Inferior parietal cortex (tissue), 1 donor: ENCODE data around the gene HID1.
A peak's percentile ranks its signal among the peaks of the same experiment; 100 is the strongest.
"Not testable (repeated sequence)": the region's sequence is repeated elsewhere in the genome, so short reads cannot be mapped to it uniquely, and the experiment has no call there.

Experiments used
- DNase-seq: peaks from one replicate; pipeline ENCODE4 v3.0.0-alpha.2; 2016; ENCODE audit errors: extremely low spot score

HID1 gene

DNA sequence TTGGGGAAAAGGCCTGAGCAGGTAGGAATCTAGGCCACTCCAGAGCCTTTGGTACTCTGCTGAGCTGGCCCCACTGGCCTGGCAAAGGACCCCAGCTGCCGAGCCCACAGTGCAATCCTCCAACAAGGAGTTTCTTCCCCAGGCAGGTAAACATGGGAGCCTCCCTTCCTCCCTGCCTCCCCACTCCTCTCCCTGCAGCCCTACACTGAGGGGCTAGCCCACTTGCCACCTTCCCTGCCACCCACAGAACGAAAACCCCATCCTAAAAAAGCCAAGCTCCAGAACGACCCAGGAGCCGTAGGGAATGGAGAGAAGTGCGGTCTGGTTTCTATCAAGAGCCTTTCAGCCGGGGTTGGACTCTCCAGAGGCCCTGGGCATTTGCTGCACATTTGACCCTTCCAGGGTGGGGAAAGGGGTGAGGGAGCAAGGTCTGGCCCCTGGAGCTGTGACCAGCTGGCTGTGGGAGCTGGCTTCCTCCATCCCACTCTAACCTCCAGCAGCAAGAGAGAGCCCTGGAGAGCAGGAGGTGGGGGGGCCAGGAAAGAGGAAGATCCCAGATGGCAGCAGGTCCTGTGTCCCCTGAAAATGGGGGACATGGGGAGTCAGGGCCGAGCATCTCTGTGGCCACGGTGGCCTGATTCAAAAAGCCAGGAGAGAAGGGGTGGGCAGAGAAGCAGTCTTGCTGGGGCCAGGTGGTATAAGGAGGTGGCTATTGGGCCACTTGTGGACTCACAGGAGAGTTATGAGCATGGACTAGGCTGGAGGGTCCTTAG is 1.3 kb downstream of the HID1 start:
- no peak for DNase-seq

DNA sequence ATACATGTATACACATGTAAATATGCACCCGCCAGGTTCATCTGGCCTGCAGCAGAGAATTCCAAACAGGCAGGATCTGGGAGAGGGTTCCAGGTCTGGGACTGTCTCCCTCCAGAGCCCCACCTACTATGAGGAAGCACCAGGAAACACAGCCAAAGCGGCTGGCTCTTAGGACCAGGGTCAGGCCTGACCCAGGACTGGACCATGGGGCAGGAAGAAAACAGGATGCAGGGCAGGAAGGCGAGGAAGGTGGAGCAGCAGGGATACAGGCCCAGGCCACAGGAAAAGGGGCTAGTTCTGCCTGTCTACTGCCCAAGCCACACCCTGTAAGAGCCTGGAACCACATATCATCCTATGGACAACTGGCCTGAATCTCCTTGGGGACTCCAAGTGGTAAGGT is 2.2 kb downstream of the HID1 start:
- no peak for DNase-seq

DNA sequence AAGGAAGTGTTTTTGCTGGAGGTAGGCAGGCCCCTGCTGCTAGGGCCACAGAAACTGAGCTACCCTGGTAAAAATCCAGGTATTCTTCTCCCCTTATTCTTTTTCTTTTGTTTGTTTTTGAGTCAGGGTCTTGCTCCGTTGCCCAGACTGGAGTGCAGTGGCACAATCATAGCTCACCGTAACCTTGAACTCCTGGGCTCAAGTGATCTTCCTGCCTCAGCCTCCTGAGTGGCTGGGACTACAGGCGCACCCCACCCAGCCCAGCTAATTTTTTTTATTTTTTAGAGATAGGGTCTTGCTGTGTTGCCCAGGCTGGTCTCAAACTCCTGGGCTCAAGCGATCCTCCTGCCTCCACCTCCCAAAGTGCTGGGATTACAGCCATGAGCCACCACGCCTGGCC is 3.1 kb downstream of the HID1 start:
- not testable (repeated sequence) for DNase-seq

DNA sequence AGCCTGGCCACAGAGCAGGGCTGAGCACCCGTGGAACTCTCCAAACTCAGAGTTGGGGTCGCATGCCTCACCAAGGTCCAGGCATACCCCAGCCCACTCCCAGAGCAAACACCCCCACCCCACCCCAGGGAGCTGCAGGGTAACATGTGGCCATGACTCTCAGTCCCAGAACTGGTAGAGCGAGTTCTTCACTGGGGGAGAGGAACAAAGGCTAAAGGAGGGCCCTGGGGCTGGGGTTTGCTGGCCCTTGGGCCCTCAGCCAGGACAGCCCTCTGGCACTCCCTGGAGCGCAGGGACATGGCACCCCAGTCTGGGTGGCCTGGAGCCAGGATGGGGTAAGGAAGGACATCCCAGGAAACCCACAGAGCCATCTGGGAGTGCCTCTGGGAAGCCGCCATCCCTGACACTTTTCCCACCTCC is 4.2 kb downstream of the HID1 start:
- no peak for DNase-seq

DNA sequence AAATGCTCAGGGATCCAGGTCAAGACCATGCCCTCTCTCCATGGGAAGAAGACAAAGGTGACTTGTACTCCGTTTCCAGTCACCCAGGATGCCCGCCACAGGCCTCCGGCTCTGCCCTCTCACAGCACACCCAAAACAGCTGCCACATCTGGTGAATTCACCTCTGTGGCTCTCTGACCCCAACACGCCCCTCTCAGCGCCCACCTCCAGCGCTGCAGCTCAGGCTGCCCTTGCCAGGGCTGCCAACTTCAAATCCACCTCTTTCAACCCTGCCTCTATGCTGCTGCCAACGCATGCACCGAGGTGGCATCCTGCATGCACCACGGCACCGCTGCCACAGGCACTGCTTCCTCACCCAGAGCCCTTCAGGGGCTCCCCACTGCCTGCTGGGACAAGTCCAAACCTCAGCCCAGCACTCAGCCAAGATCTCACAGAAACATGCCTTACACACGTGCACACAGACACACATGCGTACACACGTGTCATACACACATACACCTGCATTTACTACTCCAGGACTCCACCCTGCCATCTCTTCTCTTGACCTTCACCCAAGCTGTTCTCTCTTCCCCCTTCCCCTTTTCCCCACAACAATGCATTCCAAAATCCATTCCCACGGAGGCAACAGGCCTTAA is 7.5 kb downstream of the HID1 start:
- no peak for DNase-seq

DNA sequence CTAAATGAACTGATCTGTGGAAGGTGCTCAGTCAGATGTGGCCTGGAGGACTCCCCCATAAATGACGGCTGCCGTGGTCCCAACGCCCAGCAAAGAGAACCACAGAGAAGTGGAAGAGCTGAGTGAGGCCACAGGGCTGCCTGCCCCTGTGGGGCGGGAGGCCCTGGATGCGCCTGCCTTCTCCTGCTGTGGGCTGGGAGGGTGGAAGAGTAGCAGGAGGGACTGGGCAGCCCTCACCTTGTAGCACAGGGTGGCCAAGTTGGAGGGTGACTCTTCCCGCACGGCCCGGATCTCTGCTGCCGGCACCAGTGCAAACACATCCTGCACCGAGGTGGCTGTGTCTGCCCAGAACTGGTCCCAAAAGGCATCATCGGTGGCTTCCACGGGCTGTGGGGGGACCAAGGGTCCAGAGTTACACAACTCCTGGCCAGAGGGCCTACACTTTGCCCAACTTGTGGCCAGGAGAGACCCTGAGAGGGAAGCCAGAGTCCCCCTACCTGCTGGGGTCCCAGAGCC is 8.3 kb downstream of the HID1 start:
- no peak for DNase-seq

DNA sequence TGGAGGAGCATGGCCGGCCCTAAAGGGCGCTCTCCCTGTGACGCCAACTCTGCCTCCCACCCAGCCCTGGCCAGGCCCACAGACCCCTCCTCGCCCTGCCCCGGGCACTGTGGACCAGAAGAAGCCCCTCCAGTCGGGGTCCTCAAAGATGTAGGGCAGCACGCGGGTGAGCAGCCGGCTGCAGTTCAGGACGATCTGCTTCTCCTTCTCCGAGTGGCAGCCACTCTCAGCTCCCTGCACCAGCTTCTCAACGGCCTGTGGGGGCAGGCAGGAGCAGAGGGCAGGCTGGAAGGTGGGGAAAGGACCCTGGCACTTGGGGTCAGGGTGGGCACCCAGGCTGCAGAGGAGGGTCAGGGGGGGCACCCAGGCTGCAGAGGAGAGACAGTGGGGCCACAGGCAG is 8.9 kb downstream of the HID1 start:
- DNase-seq, result no peak

DNA sequence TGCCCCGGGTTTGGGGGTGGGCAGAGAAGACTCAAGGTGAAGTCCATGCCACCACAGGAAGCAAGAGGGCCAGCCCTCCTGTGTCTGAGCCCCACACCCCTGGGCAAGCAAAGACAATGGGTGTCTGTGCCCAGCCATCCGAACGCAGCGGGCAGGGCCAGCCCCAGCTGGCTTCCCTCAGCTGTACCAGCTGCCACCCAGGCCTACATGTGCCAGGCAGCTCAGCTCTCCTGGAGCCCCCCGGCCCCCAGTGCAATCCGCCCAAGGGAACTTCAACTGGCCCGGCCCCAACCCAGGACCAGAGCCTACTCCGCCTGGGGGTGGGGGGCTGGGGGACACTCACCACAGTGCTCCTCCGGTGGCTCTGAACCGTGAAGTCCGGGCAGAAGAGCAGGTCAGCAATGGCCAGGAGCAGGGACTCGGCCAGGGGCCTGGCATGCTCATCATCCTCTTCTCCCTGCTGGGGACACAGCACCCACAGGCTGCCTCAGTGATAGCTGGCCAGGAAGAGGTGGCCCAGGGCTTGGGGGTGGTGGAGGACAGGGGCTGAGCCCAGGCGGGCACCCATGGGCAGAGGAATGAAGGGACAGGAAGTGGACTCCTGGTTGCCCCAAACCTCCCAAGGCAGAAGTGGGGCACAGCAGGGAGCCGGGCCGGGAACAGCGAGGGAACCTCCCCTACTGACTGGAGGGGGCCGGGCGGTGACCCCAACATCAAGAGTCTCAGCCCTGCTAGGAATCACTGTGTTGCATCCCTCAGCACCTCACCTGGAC is 9.8 kb downstream of the HID1 start:
- DNase-seq, result peak; percentile 32

DNA sequence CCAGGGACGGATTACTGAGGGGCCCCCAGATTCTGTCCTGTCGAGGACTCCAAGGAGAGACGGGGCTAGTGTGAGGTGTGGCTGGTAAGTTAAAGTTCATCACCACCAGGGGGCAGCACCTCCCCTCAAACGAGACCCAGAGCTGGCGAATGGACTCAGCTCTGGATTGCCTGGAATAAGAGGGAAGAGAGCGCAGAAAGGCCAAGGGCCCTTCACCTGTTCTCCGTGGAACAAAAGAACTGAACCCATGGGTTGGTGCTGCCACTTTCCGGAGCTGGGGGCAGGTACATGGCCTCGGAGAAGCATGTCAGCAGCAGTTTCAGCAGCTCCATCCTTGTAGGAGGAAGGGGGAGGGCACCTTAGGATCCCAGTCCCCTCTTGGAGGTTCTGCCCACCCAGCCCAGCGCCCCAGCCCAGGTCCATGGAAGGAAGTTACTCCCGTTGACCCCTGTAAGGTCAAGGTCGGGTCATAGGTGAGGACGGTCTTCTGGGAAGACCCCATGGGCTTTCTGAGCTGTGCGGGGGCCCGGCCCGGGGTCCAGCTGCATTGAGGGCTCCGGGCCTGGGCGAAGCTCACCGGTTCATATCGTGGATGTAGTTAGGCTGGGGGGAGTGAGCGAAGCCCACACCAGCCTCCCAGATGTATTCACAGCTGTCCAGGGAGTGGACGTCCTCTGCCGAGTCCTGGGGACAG is 10.8 kb downstream of the HID1 start:
- peak; percentile 93 for DNase-seq

DNA sequence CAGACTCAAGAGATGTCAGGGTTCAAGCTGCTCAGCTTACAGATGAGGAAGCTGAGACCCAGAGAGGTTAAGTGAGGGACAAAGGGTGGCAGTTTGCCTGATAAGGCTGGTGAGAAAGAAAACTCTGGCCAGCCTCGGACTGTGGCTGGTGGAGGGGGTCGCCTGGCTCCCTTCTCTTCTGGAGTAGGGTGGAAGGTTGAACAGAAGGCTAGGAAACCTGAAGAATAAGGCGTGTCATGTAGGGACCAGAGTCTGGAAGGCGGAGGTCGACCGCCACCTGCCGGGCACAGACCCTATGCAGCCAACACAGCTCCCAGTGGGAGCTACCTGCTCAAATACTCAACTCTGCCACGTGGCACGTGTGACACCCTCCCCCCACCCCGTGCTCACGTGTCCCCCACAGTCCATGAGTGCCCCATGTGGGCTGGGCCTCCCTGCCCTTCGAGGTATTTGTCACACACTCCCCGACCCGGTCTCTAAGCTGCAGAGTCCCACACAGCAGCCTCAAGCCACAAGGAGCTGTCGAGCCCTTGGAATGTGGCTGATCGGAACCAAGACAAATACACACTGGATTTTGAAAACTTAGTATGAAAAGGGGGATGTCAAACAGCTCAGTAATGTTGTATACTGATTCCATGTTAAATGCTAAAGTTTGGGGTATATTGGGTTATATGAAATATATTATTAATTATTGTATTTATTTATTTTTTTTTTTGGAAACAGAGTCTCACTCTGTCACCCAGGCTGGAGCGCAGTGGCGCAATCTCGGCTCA is 11.8 kb downstream of the HID1 start:
- DNase-seq, result no peak

DNA sequence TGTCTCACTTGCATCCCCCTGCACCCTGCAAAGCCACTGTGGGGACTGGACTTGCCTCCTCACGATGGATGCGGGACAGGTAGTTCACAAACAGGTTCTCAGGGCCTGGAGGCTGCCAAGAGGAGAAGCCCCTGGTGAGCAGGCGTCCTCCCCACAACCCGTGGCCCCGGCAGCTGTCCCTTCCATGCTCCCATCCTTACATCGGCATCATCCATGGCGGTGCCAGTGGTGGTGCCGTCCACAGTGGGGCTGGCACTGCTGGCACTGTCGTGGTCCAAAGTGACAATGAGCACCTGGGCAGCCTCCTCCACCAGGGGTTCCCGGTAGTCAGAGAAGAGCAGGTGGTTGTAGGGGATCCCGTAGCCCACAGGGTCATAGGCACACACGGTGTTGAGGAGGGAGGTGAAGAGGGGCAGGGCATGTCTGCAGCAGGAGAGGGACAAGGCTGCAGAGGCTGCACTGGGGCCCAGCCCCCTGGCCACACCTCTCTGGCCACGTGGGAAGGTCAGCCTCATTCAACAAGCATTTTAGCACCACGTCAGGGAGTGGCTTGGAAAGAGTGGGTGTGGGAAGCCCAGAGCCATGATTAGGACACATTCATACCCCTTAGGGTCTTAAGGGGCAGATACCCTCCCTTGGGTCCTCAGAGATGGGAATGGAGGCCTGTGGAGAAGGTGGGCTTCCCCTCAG is 12.6 kb downstream of the HID1 start:
- DNase-seq, result no peak

DNA sequence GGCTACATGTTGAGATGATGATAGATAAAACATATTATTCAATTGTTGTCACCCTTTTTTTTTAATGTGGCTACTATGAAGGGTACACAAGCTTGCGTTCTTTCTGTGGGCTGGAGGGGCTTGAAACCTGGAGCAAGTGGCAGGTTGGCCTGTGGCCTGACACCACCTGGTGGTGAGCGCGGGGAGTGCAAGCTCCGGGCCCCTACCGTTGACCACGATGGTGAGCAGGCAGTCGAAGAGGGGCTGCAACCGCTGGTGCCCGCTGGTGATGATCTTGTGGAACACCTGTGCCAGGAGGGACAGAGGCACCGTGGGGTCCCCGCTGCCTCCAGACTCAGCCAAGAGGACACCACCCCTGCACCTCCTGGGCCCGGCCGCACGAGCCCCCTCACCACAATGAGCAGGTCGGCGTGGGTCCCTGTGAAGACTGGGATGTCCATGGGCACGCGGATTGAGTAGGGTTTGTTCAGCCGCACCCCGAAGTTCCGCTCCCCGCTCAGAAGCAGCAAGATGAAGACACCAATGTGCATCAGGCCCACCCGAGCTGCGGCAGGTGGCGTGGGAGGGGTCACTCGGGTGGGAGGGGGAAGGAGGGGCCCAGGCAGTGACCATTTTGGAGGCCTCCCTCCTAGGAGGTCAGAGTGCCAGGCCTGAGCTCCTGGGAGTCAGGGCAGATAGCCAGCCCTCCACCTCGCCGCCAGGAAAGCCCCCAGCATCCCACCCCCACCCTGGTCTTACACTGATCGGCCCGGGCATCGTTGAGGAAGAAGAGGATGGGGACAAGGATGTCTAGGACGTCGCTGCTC is 14.4 kb downstream of the HID1 start:
- peak; percentile 51 for DNase-seq

DNA sequence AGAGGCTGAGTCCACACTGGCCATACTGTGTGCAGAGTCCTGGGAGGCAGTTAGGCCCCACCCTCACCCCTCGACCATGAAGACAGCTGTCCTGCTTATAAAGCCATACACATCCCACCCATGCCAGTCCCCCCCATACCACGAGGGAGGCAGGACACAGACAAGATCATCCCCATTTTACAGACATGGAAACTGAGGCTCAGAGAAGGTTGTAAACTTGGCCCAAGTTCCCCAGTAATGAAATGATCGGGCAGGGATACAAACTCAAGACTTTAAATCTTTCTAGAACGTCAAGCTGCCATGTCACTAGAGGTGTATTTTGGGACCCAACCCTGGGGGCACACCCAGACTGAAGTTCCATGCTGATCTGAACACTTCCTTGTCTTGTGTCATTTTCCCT is 16.5 kb downstream of the HID1 start:
- no peak for DNase-seq

DNA sequence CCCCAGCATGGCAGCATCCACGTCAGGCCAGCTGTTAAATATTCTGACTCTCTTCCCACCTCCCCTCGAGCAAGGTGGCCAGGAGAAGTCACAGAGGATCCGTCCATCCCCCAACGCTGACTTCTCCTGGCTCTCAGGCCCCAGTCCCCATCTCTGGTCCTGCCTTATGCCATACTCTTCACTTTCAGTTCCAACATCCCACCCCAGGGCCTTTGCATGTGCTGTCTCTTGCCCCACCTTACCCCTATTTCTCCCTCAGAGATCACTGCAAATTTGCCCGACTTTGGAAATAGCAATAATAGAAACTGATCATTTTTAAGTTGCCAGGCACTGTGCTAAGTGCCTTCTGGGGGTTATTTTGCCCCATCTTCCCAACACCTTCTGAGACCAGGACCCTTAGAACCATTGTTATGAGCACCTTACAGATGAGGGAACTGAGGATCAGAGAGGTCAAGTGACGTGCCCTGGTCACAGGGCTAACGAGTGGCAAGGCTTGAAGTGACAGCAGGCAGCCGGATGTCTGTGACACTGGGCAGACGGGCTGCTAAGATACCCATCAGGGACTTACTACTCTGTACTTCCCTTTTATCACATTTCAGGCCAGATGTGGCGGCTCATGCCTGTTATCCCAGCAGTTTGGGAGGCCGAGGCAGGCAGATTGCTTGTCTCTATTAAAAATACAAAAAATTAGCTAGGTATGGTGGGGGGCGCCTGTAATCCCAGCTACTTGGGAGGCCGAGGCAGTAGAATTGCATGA is 17.7 kb downstream of the HID1 start:
- DNase-seq, result no peak

DNA sequence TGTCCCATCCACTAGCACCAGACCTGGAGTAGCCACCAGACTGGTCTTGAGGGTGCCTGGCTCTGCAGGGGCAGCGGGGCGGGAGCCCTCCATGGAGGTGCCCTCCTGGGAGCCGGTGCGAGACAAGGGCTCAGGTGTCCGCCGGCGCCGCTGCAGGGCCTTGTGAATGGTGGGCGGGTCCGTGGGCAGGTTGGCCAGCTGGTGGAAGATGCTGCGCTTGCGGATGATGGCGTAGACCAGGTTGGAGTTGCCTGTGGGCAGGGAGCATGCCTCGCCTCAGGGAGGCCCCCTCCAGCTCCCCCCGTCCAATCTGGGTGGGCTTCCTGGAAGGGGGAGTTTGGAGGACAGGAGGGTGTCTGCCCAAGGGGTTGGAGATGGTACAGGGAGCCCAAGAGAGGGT is 18.4 kb downstream of the HID1 start:
- no peak for DNase-seq

DNA sequence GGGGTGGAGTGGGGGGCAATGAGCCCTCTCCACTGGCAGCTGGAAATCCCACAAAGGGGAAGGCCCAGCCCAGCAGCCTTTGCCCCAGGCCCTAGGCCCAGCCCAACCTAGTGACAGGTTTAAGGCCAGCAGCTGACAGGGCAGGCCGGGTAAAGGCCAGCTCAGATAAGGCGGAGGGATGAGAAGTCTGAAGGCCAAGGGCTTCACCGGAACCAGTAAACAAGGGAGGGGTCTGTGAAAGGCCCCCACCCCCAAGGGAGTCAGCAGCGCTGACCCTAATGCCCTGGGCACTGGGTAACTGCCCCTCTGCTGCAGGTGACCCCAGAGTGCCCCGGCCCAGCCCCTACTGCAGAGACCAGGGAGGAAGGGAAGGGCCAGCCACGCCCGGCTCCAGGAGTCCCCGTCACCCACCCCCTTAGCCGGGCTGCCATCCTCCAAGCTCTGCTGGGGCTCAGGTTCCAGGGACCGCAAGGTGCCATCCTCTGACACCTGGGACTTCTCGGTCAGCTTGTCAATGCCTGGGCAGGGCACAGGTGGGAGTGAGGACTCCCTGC is 19.3 kb downstream of the HID1 start:
- no peak for DNase-seq

DNA sequence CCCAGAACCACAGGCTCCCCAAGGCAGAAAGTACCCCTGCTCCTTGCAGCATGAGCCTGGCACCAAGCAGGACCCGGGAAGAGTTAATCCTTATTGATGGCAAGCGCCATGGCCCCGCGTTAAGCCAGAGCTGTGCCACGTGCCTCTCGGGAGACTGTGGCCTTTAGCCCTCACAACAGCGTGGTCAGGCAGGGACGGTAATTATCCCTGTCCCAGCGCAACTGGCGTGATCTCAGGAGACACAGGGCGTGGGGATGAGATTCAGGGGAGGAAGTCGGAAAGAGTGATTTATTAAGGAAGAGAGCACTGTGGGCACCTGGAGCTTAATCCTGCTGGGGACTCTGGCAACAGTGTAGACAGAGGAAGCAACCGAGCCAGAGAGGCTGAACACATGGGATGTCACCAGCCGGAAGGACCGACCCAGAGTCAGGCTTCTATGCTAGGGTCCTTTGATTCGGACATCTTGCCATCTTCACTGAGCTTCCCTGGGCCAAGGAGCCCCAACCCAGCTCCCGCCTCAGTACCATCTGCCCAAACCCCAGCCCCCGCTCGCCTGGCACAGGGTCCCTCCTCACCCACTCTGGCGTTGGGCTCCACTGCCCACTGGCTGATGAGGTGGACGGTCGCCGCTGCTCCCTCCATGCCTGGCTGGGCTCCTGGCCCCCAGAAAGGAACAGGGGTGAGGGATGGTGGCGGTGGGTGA is 20.0 kb downstream of the HID1 start:
- DNase-seq, result no peak
